Measurements from ENCODE around the gene SMG9.
"Not testable (repeated sequence)": the region's sequence is repeated elsewhere in the genome, so short reads cannot be mapped to it uniquely, and the experiment has no call there.

SMG9 gene

GRCh38 chr19:43688059-43688701 is 66.6 kb downstream of the SMG9 start:
- DNase-seq: no peak

GRCh38 chr19:43687660-43687997 is 67.1 kb downstream of the SMG9 start:
- no peak for DNase-seq

GRCh38 chr19:43684326-43684725 is 70.4 kb downstream of the SMG9 start:
- DNase-seq: no peak

- no peak for DNase-seq
Observed at GRCh38 chr19:43683905-43684304, 70.9 kb downstream of the SMG9 start.

- no peak for DNase-seq
Observed at GRCh38 chr19:43682824-43683661, 71.7 kb downstream of the SMG9 start.

GRCh38 chr19:43682269-43682668 is 72.5 kb downstream of the SMG9 start:
- not testable (repeated sequence) for DNase-seq

GRCh38 chr19:43681821-43682220 is 72.9 kb downstream of the SMG9 start:
- DNase-seq: no peak

- DNase-seq: no peak
Observed at GRCh38 chr19:43678512-43679261, 76.1 kb downstream of the SMG9 start.
